GM23248 (cell line): ENCODE data around the gene SLC22A3. TPM values are rescaled to one million over a fixed set of nuclear protein-coding genes. Genes with fewer than 3 reads are reported as not detected.

ENCODE experiments used
- DNase-seq: peaks from one replicate; pipeline ENCODE4 v3.0.0-alpha.2; 2015
- H2AFZ ChIP-seq: fragments of 200-600 bp; sonication (generic); 2 replicates; pipeline ENCODE4 v1.6.1; 2016; ENCODE audit warnings: antibody characterized with exemption
- H3F3A ChIP-seq: fragments of 200-600 bp; sonication (generic); 2 replicates; pipeline ENCODE4 v1.6.1; 2016; ENCODE audit warnings: mild to moderate bottlenecking, antibody characterized with exemption, mixed run types; ENCODE audit not compliant: insufficient read depth
- H3K27ac ChIP-seq: fragments of 200-600 bp; sonication (generic); 2 replicates; pipeline ENCODE4 v1.5.1; 2016; ENCODE audit warnings: mild to moderate bottlenecking
- H3K27me3 ChIP-seq: fragments of 200-600 bp; sonication (generic); replicated peaks from 2 replicates; pipeline ENCODE4 v1.6.1; 2016; ENCODE audit warnings: mild to moderate bottlenecking; ENCODE audit not compliant: insufficient read depth
- H3K36me3 ChIP-seq: fragments of 200-600 bp; sonication (generic); 2 replicates; pipeline ENCODE4 v1.6.1; 2016; ENCODE audit warnings: low read depth, mild to moderate bottlenecking
- H3K4me1 ChIP-seq: fragments of 200-600 bp; sonication (generic); 2 replicates; pipeline ENCODE4 v1.6.1; 2016; ENCODE audit warnings: mild to moderate bottlenecking; ENCODE audit not compliant: insufficient read depth
- H3K4me2 ChIP-seq: fragments of 200-600 bp; sonication (generic); one replicate; pipeline ENCODE4 v1.6.1; 2016; ENCODE audit warnings: mild to moderate bottlenecking; ENCODE audit not compliant: unreplicated experiment
- H3K4me3 ChIP-seq: fragments of 200-600 bp; sonication (generic); 2 replicates; pipeline ENCODE4 v1.5.1; 2016; ENCODE audit warnings: mild to moderate bottlenecking
- H3K79me2 ChIP-seq: fragments of 200-600 bp; sonication (generic); 2 replicates; pipeline ENCODE4 v1.6.1; 2016; ENCODE audit warnings: mild to moderate bottlenecking; ENCODE audit not compliant: insufficient read depth
- H3K9ac ChIP-seq: fragments of 200-600 bp; sonication (generic); 2 replicates; pipeline ENCODE4 v1.6.1; 2016; ENCODE audit warnings: mild to moderate bottlenecking
- H3K9me2 ChIP-seq: fragments of 200-600 bp; sonication (generic); 2 replicates; pipeline ENCODE4 v1.6.1; 2016; ENCODE audit warnings: mixed run types, mild to moderate bottlenecking, moderate library complexity; ENCODE audit not compliant: insufficient read depth
- H3K9me3 ChIP-seq: fragments of 200-600 bp; sonication (generic); one replicate; pipeline ENCODE4 v1.6.1; 2017; ENCODE audit warnings: low read depth
- H4K20me1 ChIP-seq: fragments of 200-600 bp; sonication (generic); 2 replicates; pipeline ENCODE4 v1.6.0; 2016; ENCODE audit not compliant: insufficient read depth
- EZH2 ChIP-seq: fragments of 200-600 bp; sonication (generic); IDR thresholded peaks from 2 replicates; pipeline ENCODE4 v1.6.1; 2018; ENCODE audit warnings: antibody characterized with exemption, mild to moderate bottlenecking; ENCODE audit not compliant: insufficient read depth, poor library complexity, severe bottlenecking
- EZH2phosphoT487 ChIP-seq: fragments of 200-600 bp; sonication (generic); IDR thresholded peaks from 2 replicates; pipeline ENCODE4 v1.6.1; 2018; ENCODE audit warnings: antibody characterized with exemption, moderate library complexity, mild to moderate bottlenecking, low read depth; ENCODE audit not compliant: insufficient read depth
- WGBS, 2 experiments: methylation state at CpG; one replicate each; pipeline ENCODE4 v1.1.6; 2015 to 2017; ENCODE audit warnings: low lambda C conversion rate in 2 of 2, low coverage in 1 of 2; ENCODE audit errors: missing lambda C conversion rate in 2 of 2; 5-methylcytosine and 5-hydroxymethylcytosine counted together
- in situ Hi-C: fragments of 300-500 bp; cut with MboI; formaldehyde crosslinking; loops from 2 replicates; pipeline ENCODE4 v1.15.0; 2020
- polyA plus RNA-seq: library from polyadenylated mRNA; unstranded; fragments of >200 nt; fragmentation: Nextera tagmentation; extraction: Ambion mirVana; gene quantifications from 2 replicates; pipeline ENCODE4 v1.2.1, GENCODE V29; 2016
- total RNA-seq: library from RNA; depleted of rRNA; stranded (reverse); fragments of >200 nt; shearing (Covaris generic); gene quantifications from 2 replicates; pipeline ENCODE4 v1.2.3, GENCODE V29; 2014

The SLC22A3 gene
- total and polyA plus RNA-seq, 2 experiments from 2014 or later: not detected

GRCh38 chr6:160430203-160430602 lies 82.0 kb downstream of the SLC22A3 start:
- Histone ChIP-seq H4K20me1 (no peaks in the 10 kb centered on the region), H3K79me2 (no peaks in the 10 kb centered on the region), H3K4me1 (peaks cover 14% of the 10 kb centered on the region), H3K27ac (no peak overlapping the region), H3K9me2 (no peaks in the 10 kb centered on the region), H3F3A (0 out of 2 replicates have a peak, but pooled peaks cover 10% of the 10 kb centered on the region), H3K4me3 (no peak overlapping the region), H3K9me3 (no peaks in the 10 kb centered on the region), H2AFZ (no peak overlapping the region), H3K9ac (no peak overlapping the region), H3K27me3 (no peaks in the 10 kb centered on the region), H3K36me3 (no peaks in the 10 kb centered on the region), H3K4me2 (no peak overlapping the region)
- TF ChIP-seq EZH2 (no peak), EZH2phosphoT487 (no peak)
- in situ Hi-C loops: no loop called here
- 12% methylated on average over 4 of the region's 4 CpGs for WGBS, 2 experiments
- no peak for DNase-seq

GRCh38 chr6:160430751-160431150 lies 82.6 kb downstream of the SLC22A3 start:
- Histone ChIP-seq H3F3A (0 out of 2 replicates have a peak, but pooled peaks cover 10% of the 10 kb centered on the region), H3K4me2 (peak overlapping the region; percentile 17)

GRCh38 chr6:160431226-160431625 lies 83.0 kb downstream of the SLC22A3 start:
- TF ChIP-seq EZH2phosphoT487 (no peak), EZH2 (no peak)
- H4K20me1 ChIP-seq: no peaks in the 10 kb centered on the region
- 0 out of 2 replicates have a peak, but pooled peaks cover 10% of the 10 kb centered on the region for H3F3A ChIP-seq
- H2AFZ ChIP-seq: no peak overlapping the region
- WGBS, 2 experiments: 3 to 4% methylated on average over 8 of the region's 8 CpGs
- H3K4me2 ChIP-seq: peak overlapping the region; percentile 17
- peak; percentile 78 for DNase-seq
- peaks cover 14% of the 10 kb centered on the region for H3K4me1 ChIP-seq
- H3K9ac ChIP-seq: no peak overlapping the region
- H3K9me3 ChIP-seq: no peaks in the 10 kb centered on the region
- no peaks in the 10 kb centered on the region for H3K79me2 ChIP-seq
- no peaks in the 10 kb centered on the region for H3K36me3 ChIP-seq
- H3K9me2 ChIP-seq: no peaks in the 10 kb centered on the region
- no peaks in the 10 kb centered on the region for H3K27me3 ChIP-seq
- no peak overlapping the region for H3K27ac ChIP-seq
- H3K4me3 ChIP-seq: no peak overlapping the region
- in situ Hi-C loops: no loop called here

More at GRCh38 chr6:160430751-160431150, 82.6 kb downstream of the SLC22A3 start:
- Histone ChIP-seq H3K9me2 (no peaks in the 10 kb centered on the region), H3K9ac (no peak overlapping the region), H3K4me1 (peaks cover 14% of the 10 kb centered on the region), H3K79me2 (no peaks in the 10 kb centered on the region), H2AFZ (no peak overlapping the region), H3K36me3 (no peaks in the 10 kb centered on the region), H3K27me3 (no peaks in the 10 kb centered on the region), H3K27ac (no peak overlapping the region), H3K4me3 (no peak overlapping the region), H4K20me1 (no peaks in the 10 kb centered on the region), H3K9me3 (no peaks in the 10 kb centered on the region)
- TF ChIP-seq EZH2: no peak
- no peak for TF ChIP-seq EZH2phosphoT487
- in situ Hi-C loops: no loop called here
- 4 to 6% methylated on average over 5 of the region's 5 CpGs for WGBS, 2 experiments
- peak; percentile 2 for DNase-seq

- peak overlapping the region; percentile 17 for H3K4me2 ChIP-seq
- WGBS, 2 experiments: 43 to 44% methylated on average over 8 of the region's 8 CpGs
These were observed 83.7 kb downstream of the SLC22A3 start for GRCh38 chr6:160431791-160432404.

More at GRCh38 chr6:160431791-160432404, 83.7 kb downstream of the SLC22A3 start:
- Histone ChIP-seq H3K36me3 (no peaks in the 10 kb centered on the region), H3K9me2 (no peaks in the 10 kb centered on the region), H3K79me2 (no peaks in the 10 kb centered on the region), H3K9me3 (no peaks in the 10 kb centered on the region), H3K4me3 (no peak overlapping the region), H3K9ac (no peak overlapping the region), H3K27ac (no peak overlapping the region), H3K4me1 (peaks cover 14% of the 10 kb centered on the region), H3K27me3 (no peaks in the 10 kb centered on the region), H4K20me1 (no peaks in the 10 kb centered on the region), H3F3A (0 out of 2 replicates have a peak, but pooled peaks cover 10% of the 10 kb centered on the region), H2AFZ (no peak overlapping the region)
- TF ChIP-seq EZH2phosphoT487 (no peak), EZH2 (no peak)
- DNase-seq: peak; percentile 12
- in situ Hi-C loops: no loop called here
